Right lobe of liver (tissue), 4 donors: Measurements from ENCODE around the gene RAP1A.
"Not testable (repeated sequence)": the region's sequence is repeated elsewhere in the genome, so short reads cannot be mapped to it uniquely, and the experiment has no call there.

ENCODE experiments used
- CTCF ChIP-seq, 4 donors: fragments of 200-600 bp in 3 of 4; fragments of 450-650 bp in 1 of 4; IDR thresholded peaks; one replicate each; pipeline versions ENCODE4 v1.5.1 to v1.8.0; 2016 to 2022; ENCODE audit warnings: antibody characterized with exemption in 4 of 4, mild to moderate bottlenecking in 2 of 4
- POLR2A ChIP-seq: fragments of 450-650 bp; IDR thresholded peaks from one replicate; pipeline ENCODE4 v1.6.1; 2017; ENCODE audit warnings: antibody characterized with exemption, mild to moderate bottlenecking
- donor health status: DM: no; HTN: no; CAD: no.
- donor health status: DM: no; HTN: no; CAD: no.
- donor health status: DM: no; HTN: yes; CAD: no.

GRCh38 chr1:111606457-111607215 lies 13.0 kb upstream of the RAP1A start:
- TF ChIP-seq CTCF (IDR thresholded peaks at IDR 0.05); POLR2A: not testable (repeated sequence)
